ENCODE measurements around the gene ZCWPW1.

GRCh38 chr7:100353685-100354330, 74.7 kb downstream of the ZCWPW1 start:
- TF ChIP-seq, protein P1, sequence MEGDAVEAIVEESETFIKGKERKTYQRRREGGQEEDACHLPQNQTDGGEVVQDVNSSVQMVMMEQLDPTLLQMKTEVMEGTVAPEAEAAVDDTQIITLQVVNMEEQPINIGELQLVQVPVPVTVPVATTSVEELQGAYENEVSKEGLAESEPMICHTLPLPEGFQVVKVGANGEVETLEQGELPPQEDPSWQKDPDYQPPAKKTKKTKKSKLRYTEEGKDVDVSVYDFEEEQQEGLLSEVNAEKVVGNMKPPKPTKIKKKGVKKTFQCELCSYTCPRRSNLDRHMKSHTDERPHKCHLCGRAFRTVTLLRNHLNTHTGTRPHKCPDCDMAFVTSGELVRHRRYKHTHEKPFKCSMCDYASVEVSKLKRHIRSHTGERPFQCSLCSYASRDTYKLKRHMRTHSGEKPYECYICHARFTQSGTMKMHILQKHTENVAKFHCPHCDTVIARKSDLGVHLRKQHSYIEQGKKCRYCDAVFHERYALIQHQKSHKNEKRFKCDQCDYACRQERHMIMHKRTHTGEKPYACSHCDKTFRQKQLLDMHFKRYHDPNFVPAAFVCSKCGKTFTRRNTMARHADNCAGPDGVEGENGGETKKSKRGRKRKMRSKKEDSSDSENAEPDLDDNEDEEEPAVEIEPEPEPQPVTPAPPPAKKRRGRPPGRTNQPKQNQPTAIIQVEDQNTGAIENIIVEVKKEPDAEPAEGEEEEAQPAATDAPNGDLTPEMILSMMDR (IDR thresholded peaks at IDR 0.05; ENCODE audit: low read length) = no peak
- no peak for TF ChIP-seq EZH2 (IDR thresholded peaks at IDR 0.05; ENCODE audit: borderline replicate concordance, low read length)
